ENCODE measurements around the gene CLTA.

Gene CLTA, protein sequence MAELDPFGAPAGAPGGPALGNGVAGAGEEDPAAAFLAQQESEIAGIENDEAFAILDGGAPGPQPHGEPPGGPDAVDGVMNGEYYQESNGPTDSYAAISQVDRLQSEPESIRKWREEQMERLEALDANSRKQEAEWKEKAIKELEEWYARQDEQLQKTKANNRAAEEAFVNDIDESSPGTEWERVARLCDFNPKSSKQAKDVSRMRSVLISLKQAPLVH

DNA sequence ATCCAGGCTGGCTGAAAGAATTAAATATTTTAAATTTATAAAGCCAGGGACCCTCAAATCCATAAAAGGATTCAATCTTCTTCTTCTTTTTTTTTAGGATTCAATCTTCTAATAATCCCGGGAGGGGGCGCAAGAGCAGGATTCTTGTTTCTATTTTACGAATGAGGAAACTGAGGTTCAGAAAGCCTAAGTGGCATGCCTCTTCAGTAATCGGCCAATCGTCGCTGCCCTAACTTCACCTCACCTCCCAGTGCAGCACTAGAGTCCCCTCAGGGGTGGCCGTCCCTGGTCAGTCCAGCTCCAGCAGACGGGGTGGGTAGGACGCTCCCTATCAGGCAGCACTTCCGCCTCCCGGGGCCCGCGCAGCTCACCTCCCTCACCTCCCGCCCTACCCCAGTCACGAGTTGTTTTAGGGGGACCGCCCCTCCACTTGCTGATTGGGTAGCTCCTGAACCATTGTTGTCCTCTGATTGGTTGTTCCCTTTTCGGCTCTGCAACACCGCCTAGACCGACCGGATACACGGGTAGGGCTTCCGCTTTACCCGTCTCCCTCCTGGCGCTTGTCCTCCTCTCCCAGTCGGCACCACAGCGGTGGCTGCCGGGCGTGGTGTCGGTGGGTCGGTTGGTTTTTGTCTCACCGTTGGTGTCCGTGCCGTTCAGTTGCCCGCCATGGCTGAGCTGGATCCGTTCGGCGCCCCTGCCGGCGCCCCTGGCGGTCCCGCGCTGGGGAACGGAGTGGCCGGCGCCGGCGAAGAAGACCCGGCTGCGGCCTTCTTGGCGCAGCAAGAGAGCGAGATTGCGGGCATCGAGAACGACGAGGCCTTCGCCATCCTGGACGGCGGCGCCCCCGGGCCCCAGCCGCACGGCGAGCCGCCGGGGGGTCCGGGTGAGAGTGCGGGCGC is at the start of gene CLTA:
TSS of gene CLTA (plus strand) at position 534 of the 902 bp plus-strand sequence. CDS start at position 670, 136 bp downstream.
- DNase-seq (ENCODE audit: low read depth in 2 of 2) = peak; percentile 80 to 81

DNA sequence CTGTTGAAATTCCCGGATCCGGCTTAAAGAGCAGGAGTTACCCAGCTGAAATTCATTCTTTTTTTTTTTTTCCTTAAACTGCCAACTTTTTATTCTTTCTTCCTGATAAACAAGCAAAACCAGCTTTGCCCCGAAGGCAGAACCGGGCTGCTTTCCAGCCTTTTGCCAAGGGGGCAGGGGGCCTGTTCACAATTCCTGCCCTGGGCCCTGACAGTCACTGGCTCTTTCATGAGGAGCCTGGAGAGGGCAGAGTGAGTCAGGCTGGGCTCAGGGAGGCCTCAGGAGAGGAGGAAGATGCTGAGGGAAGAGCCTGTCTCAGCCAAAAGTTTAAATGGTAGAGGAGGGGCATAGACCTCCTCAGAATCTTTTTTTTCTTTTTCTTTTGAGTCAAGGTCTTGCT is 49.4 kb upstream of the CLTA start:
- no peak for DNase-seq (ENCODE audit: low read depth in 2 of 2)

DNA sequence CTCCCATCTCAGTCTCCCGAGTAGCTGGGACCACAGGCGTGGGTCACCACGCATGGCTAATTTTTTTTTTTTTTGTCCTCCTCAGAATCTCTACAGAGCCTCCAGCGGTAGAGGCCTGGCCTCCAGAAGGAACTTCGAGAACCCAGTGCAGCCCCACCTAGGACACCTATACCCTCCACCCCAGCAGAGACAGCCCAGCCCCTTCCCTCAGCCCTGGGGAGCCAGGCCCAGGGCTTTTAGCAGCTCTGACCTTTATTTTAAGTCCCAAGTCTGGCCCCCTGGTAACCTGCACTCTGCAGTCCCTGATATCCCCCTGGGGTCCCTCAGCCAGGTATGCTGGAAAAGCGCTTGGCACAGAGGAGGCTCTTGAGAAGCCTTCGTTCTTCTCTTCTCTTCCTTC is 49.0 kb upstream of the CLTA start:
- no peak for DNase-seq (ENCODE audit: low read depth in 2 of 2)

DNA sequence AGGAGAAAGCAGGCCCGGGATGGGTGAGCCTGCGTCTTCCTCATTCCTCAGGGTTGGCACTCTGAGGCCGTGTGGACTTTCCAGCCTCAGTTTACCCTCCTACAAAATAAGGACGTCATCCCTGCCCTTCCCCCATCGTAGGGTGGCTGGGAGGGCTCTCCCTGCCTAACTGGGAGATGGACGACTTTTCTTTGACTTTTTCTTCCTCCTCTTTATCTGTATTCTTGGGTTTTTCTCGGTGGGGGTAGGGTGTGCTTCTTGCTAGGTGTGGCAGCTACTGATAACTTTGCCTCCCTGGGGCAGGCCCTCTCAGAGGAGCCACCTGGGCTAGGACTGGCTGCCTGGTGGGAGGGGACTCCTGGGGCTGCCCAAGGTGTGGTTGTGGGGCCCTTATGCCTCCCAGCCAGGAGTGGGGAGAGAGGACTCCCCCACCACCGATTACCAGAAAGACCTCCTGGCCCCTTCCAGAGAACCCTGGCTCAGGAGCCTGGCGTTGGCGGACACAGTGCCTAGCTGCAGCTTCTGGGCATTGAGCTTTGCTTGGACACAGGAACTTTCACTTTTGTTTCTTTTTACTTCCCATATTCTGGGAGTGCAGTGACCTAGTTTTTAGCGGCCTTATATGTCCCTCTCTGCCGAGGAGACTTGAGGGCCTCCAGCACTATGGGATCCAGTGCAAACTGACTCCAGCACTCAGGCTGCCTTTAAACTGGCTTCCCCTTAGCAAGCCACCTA is 48.0 kb upstream of the CLTA start:
- DNase-seq (ENCODE audit: low read depth in 2 of 2) = no peak

DNA sequence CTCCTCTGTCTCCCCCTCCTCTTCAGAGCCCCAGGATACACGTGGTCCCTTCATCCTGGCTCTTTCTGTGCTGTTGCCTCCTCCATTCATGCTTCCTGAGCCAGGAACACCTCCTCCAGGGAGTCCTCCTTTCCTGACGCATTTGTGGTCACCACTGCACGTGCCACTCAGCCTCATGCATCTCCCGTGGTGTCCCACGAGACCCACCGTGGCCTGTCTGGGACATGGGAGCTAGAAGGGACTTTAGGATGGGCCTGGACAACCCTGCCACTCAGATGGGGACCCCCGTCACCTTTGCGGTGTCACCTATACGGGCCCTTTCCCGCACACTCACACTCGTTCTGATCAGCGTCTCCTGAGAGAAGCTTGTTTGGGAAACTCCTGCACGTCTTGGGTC is 47.5 kb upstream of the CLTA start:
- DNase-seq (ENCODE audit: low read depth in 2 of 2) = no peak

DNA sequence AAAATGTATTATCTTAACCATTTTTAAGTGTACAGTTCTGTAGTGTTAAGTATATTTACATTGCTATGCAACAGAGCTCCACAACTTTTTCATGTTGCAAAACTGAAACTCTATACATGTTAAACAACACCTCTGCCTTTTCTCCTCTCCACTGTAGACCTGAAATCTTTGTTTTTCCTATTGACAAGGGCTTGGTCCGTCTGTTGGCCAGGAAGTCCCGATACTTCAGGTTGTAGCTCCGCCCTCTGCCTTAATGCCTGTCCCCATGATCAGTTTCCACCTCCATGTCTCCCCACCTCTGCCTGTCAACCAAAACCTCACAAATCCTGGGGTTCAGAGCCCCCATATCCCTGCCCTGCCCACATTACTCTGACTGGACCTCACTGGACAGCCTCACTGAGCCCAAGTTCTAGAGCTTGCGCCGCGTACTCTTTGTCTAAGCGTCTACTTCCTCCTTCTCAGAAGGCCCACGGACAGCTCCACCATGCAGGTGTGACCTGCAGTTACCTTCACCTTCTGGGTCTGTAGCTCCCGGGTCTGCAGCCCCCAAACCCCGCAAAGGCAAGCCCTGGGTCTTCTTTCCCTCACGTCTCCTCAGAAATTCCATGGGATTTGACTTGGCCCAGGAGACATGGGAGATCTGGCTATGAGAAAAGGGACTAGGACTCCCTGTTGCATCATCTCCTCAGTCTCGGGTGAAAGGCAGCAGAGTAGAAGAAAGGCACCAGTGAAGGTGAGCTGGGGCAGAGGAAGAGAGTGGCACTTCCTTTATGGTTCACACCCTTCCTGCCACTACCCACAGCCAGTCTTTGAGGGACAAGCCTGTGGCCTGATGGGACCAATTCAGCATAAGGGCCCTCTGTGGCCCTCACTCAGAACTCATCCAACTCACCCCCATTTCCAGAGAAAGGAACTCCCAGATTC is 46.1 kb upstream of the CLTA start:
- DNase-seq (ENCODE audit: low read depth in 2 of 2) = no peak

DNA sequence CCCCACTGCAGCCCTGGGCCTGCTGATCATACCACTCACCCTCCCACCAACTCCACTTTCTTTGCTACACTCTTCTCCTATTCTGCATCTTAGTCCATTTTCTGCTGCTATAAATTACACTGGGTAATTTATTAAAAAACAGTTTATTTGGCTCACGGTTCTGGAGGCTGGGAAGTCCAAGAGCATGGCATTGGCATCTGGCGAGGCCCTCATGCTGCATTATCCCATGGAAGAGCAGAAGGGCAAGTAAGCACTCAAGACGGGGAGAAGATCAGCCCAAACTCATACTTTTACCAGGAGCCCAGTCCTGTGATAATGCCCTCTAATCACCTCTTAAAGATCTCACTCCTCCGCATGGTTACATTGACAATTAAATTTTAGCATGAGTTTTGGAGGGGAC is 44.8 kb upstream of the CLTA start:
- DNase-seq (ENCODE audit: low read depth in 2 of 2) = no peak

DNA sequence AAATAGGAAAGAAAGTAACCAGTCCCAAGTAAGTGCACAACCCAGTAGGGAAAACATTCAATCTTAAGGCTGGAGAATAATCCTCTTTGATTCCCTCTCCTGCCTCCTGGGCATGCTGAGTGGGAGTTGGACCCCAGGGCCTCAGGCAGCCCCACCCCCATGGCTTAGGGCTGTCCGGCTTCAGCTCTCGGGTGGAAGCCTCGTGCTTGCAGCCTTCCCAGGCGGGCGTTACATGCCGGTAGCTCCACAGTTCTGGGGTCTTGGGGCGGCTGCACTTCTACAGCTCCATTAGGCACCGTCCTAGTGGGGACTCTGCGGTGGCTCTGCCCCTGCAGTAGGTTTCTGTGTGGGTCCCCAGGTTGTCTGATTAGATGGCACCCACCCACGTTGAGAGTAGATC is 44.1 kb upstream of the CLTA start:
- DNase-seq (ENCODE audit: low read depth in 2 of 2) = no peak

DNA sequence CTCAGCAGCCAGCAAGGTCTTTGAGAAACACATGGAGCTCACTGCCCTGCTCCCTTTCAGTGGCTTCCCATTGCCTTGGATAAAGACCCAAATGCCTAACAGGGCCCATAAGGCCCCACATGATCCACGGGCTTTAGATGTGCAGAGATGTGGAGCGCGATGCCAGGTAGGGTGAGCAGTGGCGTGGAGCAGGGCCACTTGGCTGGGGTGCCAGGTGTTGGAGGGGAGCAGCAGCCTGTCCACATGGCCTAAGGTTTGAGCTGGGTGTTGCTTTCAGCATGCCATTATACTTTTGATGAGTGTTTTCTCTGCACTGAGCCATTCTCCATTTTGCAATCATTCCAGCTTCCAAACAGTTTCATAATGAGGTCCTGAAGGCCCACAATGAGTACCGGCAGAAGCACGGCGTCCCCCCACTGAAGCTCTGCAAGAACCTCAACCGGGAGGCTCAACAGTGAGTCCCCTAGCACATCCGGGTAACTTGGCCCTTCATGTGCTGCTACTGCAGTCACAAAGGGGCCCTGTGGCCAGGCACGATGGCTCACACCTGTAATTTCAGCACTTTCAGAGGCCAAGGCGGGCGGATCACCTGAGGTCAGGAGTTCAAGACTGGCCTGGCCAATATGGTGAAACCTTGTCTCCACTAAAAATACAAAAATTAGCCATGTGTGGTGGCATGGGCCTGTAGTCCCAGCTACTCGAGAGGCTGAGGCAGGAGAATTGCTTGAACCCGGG is 43.1 kb upstream of the CLTA start:
- DNase-seq (ENCODE audit: low read depth in 2 of 2) = no peak

DNA sequence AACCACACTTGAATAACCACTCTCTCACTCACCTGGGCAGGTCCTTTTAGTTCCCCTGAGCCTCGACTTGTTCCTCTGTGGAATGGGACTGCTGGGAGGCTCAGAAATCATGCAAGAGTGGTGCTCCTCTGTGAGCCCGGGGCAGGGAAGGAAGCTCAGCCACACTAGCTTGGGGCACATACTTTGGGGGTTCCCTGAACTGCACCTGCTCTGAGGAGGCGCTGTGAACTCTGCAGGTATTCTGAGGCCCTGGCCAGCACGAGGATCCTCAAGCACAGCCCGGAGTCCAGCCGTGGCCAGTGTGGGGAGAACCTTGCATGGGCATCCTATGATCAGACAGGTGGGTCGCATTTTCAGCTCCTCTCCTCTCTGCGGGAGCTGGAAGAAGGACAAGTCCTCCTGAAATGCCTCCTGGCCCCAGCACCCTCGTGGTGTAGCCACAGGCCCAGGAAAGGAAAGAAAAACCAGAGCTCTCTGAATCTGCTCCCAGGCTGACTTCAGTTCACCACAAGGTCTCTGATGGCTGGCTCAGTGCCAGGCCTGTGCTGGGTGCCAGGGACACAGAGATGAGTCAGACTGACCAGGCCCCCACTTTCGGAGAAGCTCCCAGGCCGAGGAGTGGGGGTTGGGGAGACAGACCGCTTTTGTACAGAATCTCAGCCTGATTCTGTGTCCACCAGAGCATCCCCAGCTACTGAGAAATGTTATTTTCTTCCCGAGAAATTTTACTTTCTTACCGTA is 42.2 kb upstream of the CLTA start:
- peak; percentile 57 to 61 for DNase-seq (ENCODE audit: low read depth in 2 of 2)

DNA sequence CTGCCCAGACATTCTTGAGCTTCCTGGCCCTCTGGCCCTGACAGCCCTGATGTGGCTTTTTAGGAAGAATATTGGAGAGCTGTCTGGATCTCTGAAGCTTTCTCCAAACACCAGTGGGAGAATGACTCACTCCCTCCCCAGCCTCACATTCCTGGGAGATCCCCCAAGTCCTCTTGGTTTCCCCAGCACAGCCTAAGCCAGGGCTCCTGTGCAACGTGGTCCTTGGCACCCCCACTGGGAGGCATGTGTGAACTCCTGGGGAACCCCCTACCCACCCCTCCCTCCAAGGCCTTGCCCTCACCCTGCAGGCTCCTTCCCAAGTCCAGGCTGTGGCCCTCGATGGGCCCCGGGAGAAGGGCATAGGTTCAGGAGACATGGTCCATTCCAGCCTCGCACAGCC is 41.5 kb upstream of the CLTA start:
- no peak for DNase-seq (ENCODE audit: low read depth in 2 of 2)

DNA sequence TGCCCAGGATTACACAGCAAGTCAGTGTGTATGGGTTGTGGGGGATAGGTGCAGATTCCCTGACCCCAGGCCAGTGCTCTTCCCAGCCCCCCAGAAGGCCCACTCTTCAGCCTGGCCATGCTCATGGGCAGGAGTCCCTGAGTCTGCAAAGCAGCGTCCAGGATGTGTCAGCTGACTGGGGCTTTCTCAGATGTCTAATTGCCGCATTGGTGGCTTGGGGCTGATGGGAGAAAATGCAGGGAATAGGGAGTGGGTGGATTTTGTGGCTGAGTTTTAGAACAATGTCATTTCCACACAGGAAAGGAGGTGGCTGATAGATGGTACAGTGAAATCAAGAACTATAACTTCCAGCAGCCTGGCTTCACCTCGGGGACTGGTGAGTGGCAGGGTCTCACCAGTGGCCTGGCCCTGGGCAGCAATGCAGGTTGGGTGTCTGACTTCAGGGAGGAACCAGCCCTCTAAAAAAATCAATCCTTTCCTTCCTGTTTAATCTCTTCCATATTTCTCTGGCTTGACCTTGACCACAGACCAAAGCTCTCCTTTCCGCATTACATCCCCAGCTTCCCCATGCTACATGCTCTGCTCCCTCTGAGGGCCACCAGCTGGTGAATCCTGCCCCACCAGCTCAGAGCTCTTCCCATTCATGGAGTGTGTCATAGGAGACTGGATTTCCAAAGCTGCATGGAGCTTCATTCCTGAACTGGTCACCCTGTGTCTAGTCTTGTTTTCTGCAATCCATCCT is 40.0 kb upstream of the CLTA start:
- no peak for DNase-seq (ENCODE audit: low read depth in 2 of 2)

DNA sequence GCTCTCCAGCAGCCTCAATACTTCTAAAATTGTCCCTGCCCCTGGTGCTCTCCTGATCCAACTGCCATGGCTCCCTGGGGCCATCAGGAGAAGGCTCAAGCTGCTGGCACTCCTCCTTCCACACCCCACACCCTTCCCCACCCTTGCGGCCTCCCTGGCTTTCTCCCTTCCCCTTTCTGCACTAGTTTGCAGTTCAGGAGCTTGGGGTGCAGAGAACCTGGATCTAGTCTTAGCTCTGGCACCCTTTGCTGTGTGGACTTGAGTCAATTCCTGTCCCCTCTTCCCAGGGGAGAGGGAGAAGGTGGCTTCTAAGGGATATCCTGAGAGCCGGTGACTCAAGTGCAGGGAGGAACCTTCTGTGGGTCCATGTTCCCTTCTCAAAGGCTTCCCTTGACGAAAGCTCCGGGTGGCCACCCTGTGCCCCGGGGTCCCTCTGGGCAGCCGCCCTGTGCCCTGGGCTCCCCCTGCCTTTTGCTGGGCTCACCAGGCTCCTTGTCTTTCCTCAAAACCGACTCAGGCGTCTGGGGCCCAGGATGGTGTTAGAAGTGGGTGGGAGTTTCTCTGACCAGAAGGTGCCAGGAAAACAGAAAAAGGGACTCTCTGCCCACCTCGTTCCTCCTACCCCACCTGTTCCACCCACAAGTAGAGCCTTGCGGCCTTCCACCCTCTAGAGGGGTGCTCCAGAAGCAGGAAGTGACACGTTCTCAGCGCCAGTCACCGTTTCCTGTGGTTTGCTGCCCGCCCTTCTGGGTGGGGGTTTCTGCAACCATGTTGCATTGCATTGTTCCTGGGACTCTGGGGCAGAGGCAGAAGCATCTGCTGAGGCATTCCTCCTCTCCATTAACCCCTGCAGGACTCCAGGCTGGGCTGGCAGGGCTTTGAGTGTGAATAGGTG is 39.2 kb upstream of the CLTA start:
- DNase-seq (ENCODE audit: low read depth in 2 of 2) = peak; percentile 81 to 82

DNA sequence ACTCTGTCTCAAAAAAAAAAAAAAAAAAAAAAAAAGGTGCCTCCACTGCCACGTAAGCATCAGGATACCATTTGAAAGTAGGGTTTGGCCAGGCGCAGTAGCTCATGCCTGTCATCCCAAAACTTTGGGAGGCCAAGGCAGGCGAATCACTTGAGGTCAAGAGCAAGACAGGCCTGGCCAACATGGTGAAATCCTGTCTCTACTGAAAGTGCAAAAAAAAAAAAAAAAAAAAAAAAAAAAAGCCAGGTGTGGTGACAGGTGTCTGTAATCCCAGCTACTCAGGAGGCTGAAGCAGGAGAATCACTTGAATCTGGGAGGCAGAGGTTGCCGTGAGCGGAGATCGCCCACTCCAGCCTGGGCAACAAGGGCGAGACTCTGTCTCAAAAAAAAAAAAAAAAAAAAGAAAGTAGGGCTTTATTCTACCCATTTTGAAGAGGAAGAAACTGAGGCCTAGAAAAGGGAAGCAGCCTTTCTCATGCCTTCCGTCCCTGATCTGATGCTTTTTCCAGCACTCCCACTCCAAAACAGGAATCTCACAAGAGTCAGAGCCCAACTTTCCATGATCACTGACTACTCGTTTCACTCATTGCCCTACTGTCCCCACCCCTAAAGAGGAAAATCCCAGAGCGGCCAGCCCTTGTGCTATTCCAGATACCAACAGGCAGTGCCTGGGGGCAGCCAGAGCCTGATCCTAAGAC is 37.8 kb upstream of the CLTA start:
- DNase-seq (ENCODE audit: low read depth in 2 of 2) = no peak

DNA sequence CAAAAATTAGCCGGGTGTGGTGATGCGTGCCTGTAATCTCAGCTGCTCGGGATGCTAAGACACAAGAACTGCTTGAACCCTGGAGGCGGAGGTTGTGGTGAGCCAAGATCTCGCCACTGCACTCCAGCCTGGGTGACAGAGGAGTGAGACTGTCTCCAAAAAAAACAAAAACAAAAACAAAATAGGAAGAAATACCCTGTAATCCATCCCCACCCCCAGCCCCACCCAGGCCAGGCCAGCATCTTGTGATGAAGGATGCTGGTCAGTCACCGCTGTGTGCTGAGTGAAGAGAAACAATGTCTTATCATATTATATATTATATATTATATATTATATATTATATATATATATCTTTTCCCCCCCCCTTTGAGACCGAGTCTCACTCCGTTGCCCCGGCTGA is 37.0 kb upstream of the CLTA start:
- DNase-seq (ENCODE audit: low read depth in 2 of 2) = no peak

DNA sequence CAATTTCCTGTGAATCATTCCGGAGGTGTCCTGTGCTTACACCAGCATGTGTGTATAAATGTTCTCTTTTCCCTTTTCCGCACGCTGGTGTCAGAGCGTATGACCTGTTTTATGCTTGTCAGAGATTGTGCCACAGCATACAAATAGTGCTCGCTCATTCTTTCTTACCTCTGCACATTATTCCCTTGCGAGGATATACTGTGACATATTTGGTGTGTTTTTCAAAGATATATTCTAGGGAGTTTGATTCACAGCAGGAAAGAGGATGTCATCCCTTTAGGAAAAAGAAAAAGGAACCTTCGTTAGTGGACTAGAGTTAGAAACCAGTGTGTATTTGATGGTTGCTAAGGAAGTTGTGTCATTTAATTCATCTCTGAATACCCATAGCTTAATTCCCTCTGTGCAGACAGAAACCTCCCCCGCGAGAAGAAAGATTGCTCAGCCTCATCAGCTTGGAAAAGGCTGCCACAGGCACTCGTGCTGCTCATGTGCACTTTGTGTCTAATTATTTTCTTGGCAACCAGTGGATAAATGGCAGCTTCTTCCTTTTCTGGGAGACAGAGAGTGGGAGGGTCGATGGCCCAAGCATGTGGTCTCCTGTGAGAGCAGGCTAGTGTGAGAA is 36.3 kb upstream of the CLTA start:
- no peak for DNase-seq (ENCODE audit: low read depth in 2 of 2)

DNA sequence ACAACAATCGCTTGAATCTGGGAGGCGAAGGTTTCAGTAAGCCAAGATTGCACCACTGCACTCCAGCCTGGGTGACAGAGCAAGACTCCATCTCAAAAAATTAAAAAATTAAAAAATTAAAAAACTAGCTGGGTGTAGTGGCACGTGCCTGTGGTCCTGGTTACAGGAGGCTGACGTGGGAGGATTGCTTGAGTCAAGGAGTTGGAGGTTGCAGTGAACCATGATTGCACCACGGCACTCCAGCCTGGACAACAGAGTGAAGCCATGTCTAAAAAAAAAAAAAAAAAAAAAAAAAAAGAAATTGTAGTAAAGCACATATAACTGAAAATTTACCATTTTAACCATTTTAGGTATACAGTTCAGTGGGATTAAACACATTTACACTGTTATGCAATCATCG is 34.6 kb upstream of the CLTA start:
- DNase-seq (ENCODE audit: low read depth in 2 of 2) = no peak

Measured in stimulated activated CD8-positive, alpha-beta memory T cell treated with anti-CD3 and anti-CD28 coated beads, Interleukin-7, amount 100 ng/mL, for 1 hour (primary cell).